Natural killer cell treated with Interleukin-12 subunit alpha and Interleukin-12 subunit beta and Interleukin-15 and Interleukin-18, amount 100 ng/mL, for 72 hours (primary cell): ENCODE data around the gene SMG5. TPM values are rescaled to one million over a fixed set of nuclear protein-coding genes. Genes with fewer than 3 reads are reported as not detected.
A peak's percentile ranks its signal among the peaks of the same experiment; 100 is the strongest.
"Not testable (repeated sequence)": the region's sequence is repeated elsewhere in the genome, so short reads cannot be mapped to it uniquely, and the experiment has no call there.

Experiments used
- ATAC-seq, 2 donors: fragments of 150-1000 bp; cut with Tn5 transposase in 1 of 2; sonication (Bioruptor Pico), chemical (Tn5 transposase) in 1 of 2; 2 replicates each; pipeline ENCODE4 v1.10.0; 2021
- DNase-seq: peaks from one replicate; pipeline ENCODE4 v3.0.0; 2022; ENCODE audit warnings: low spot score
- H3K27ac Mint-ChIP-seq, 2 donors: 1 replicate in 1 of 2; 2 replicates in 1 of 2; pipeline ENCODE4 v1.8.0; 2022; ENCODE audit warnings: mixed read lengths in 2 of 2, mild to moderate bottlenecking in 1 of 2, moderate library complexity in 1 of 2
- H3K27me3 Mint-ChIP-seq, 2 donors: 1 replicate in 1 of 2; 2 replicates in 1 of 2; pipeline ENCODE4 v1.8.0; 2022; ENCODE audit warnings: mixed read lengths in 2 of 2
- H3K36me3 Mint-ChIP-seq: one replicate; pipeline ENCODE4 v1.8.0; 2022; ENCODE audit warnings: mixed read lengths
- H3K4me1 Mint-ChIP-seq, 2 donors: 1 replicate in 1 of 2; 2 replicates in 1 of 2; pipeline ENCODE4 v1.8.0; 2022; ENCODE audit warnings: low read depth in 2 of 2, mixed read lengths in 2 of 2, mild to moderate bottlenecking in 1 of 2
- H3K4me3 Mint-ChIP-seq: one replicate; pipeline ENCODE4 v1.8.0; 2022; ENCODE audit warnings: mixed read lengths
- H3K9me3 Mint-ChIP-seq: 2 replicates; pipeline ENCODE4 v1.8.0; 2022; ENCODE audit warnings: mixed read lengths
- total RNA-seq, 2 donors: library from RNA; stranded (reverse); gene quantifications; one replicate each; pipeline ENCODE4 v1.2.3, GENCODE V29; 2022

The SMG5 gene
- total RNA-seq = 100 to 1,000 TPM in 1 of 2 donors, 10 to 100 TPM in 1; 89.3 to 130 TPM

GRCh38 chr1:156282479-156283222, at the start of gene SMG5:
SMG5 (minus strand) TSS chr1:156282825; CDS start chr1:156282680, 145 bp downstream.
- H3K27ac Mint-ChIP-seq = peak within 1 kb of the TSS; percentile 93 to 98
- peaks cover 35 to 37% of the 10 kb centered on the region in 2 donors for H3K4me1 Mint-ChIP-seq
- peak within 1 kb of the TSS; percentile 99 for H3K4me3 Mint-ChIP-seq
- no peaks in the 10 kb centered on the region for H3K27me3 Mint-ChIP-seq
- ATAC-seq (peak; percentile 93 to 97), DNase-seq (peak; percentile 97)
- no peaks in the 10 kb centered on the region for H3K9me3 Mint-ChIP-seq
- peaks cover 11% of the 10 kb centered on the region for H3K36me3 Mint-ChIP-seq

GRCh38 chr1:156323179-156323578, 40.6 kb upstream of the SMG5 start:
- peaks cover 16% of the 10 kb centered on the region for H3K36me3 Mint-ChIP-seq
- H3K9me3 Mint-ChIP-seq, ATAC-seq, H3K4me1 Mint-ChIP-seq, H3K4me3 Mint-ChIP-seq, DNase-seq, H3K27ac Mint-ChIP-seq, H3K27me3 Mint-ChIP-seq: not testable (repeated sequence)

GRCh38 chr1:156320560-156320959, 37.9 kb upstream of the SMG5 start:
- no peak overlapping the region for H3K4me3 Mint-ChIP-seq
- DNase-seq (no peak), ATAC-seq (no peak)
- no peaks in the 10 kb centered on the region for H3K27me3 Mint-ChIP-seq
- H3K4me1 Mint-ChIP-seq = peaks cover 0 to 6% of the 10 kb centered on the region in 2 donors
- peak overlapping the region in 1 of 2 donors; percentile 11 for H3K27ac Mint-ChIP-seq
- peaks cover 23% of the 10 kb centered on the region for H3K36me3 Mint-ChIP-seq
- H3K9me3 Mint-ChIP-seq = no peaks in the 10 kb centered on the region

GRCh38 chr1:156319664-156320063, 37.0 kb upstream of the SMG5 start:
- Mint-ChIP-seq H3K27me3 (no peaks in the 10 kb centered on the region), H3K9me3 (no peaks in the 10 kb centered on the region), H3K4me1 (peaks cover 0 to 6% of the 10 kb centered on the region in 2 donors), H3K36me3 (peaks cover 28% of the 10 kb centered on the region), H3K4me3 (no peak overlapping the region), H3K27ac (no peak overlapping the region)
- no peak for DNase-seq
- no peak for ATAC-seq

- no peak overlapping the region for H3K27ac Mint-ChIP-seq
- no peak for DNase-seq
- no peaks in the 10 kb centered on the region for H3K9me3 Mint-ChIP-seq
- no peak for ATAC-seq
- H3K4me3 Mint-ChIP-seq = no peak overlapping the region
- peaks cover 0 to 4% of the 10 kb centered on the region in 2 donors for H3K4me1 Mint-ChIP-seq
- H3K36me3 Mint-ChIP-seq = peaks cover 36% of the 10 kb centered on the region
- no peaks in the 10 kb centered on the region for H3K27me3 Mint-ChIP-seq
Observed at GRCh38 chr1:156316909-156317308, 34.3 kb upstream of the SMG5 start.

GRCh38 chr1:156310962-156311361, 28.3 kb upstream of the SMG5 start:
- Mint-ChIP-seq H3K36me3 (peaks cover 41% of the 10 kb centered on the region), H3K9me3 (no peaks in the 10 kb centered on the region), H3K4me3 (no peak overlapping the region), H3K4me1 (peaks cover 0 to 5% of the 10 kb centered on the region in 2 donors), H3K27me3 (no peaks in the 10 kb centered on the region), H3K27ac (no peak overlapping the region)
- ATAC-seq (no peak), DNase-seq (no peak)

- peaks cover 0 to 5% of the 10 kb centered on the region in 2 donors for H3K4me1 Mint-ChIP-seq
- H3K4me3 Mint-ChIP-seq = no peak overlapping the region
- H3K27ac Mint-ChIP-seq = no peak overlapping the region
- no peak for DNase-seq
- ATAC-seq = no peak
- H3K27me3 Mint-ChIP-seq = no peaks in the 10 kb centered on the region
- no peaks in the 10 kb centered on the region for H3K9me3 Mint-ChIP-seq
- peaks cover 25% of the 10 kb centered on the region for H3K36me3 Mint-ChIP-seq
Observed at GRCh38 chr1:156308078-156308477, 25.5 kb upstream of the SMG5 start.

- peaks cover 19% of the 10 kb centered on the region for H3K36me3 Mint-ChIP-seq
- no peaks in the 10 kb centered on the region for H3K27me3 Mint-ChIP-seq
- ATAC-seq (no peak), DNase-seq (no peak)
- peaks cover 0 to 3% of the 10 kb centered on the region in 2 donors for H3K4me1 Mint-ChIP-seq
- no peak overlapping the region for H3K4me3 Mint-ChIP-seq
- no peaks in the 10 kb centered on the region for H3K9me3 Mint-ChIP-seq
- no peak overlapping the region for H3K27ac Mint-ChIP-seq
Observed at GRCh38 chr1:156305215-156305614, 22.6 kb upstream of the SMG5 start.

GRCh38 chr1:156303241-156303640, 20.6 kb upstream of the SMG5 start:
- Mint-ChIP-seq H3K9me3 (no peaks in the 10 kb centered on the region), H3K27ac (no peak overlapping the region), H3K27me3 (no peaks in the 10 kb centered on the region), H3K36me3 (peaks cover 10% of the 10 kb centered on the region), H3K4me3 (no peak overlapping the region), H3K4me1 (no peaks in the 10 kb centered on the region)
- ATAC-seq = no peak
- DNase-seq = no peak

GRCh38 chr1:156298852-156299357, 16.3 kb upstream of the SMG5 start, which contains the start of gene VHLL:
VHLL (minus strand) TSS chr1:156299307; CDS start chr1:156299189, 118 bp downstream.
- DNase-seq (no peak), ATAC-seq (peak in 1 of 2 donors; percentile 16)
- Mint-ChIP-seq H3K27me3 (no peaks in the 10 kb centered on the region), H3K9me3 (no peaks in the 10 kb centered on the region), H3K27ac (no peak within 1 kb of the TSS), H3K4me3 (no peak within 1 kb of the TSS), H3K36me3 (no peaks in the 10 kb centered on the region), H3K4me1 (peaks cover 7 to 12% of the 10 kb centered on the region in 2 donors)

GRCh38 chr1:156295391-156295947, 12.8 kb upstream of the SMG5 start, which contains the start of gene GLMP:
GLMP (minus strand) TSS chr1:156295679; CDS start chr1:156295645, 34 bp downstream.
- peak; percentile 72 to 74 for ATAC-seq

GRCh38 chr1:156293895-156294294, 11.3 kb upstream of the SMG5 start:
- DNase-seq (no peak), ATAC-seq (no peak)
- Mint-ChIP-seq H3K36me3 (no peaks in the 10 kb centered on the region), H3K27me3 (no peaks in the 10 kb centered on the region), H3K27ac (no peak overlapping the region), H3K9me3 (no peaks in the 10 kb centered on the region), H3K4me3 (no peak overlapping the region), H3K4me1 (peaks cover 15 to 21% of the 10 kb centered on the region in 2 donors)

More at GRCh38 chr1:156295391-156295947, 12.8 kb upstream of the SMG5 start, which contains the start of gene GLMP:
- H3K36me3 Mint-ChIP-seq = no peaks in the 10 kb centered on the region
- H3K27ac Mint-ChIP-seq = peak within 1 kb of the TSS; percentile 16 to 82
- no peak for DNase-seq
- H3K27me3 Mint-ChIP-seq = no peaks in the 10 kb centered on the region
- peak within 1 kb of the TSS; percentile 86 for H3K4me3 Mint-ChIP-seq
- no peaks in the 10 kb centered on the region for H3K9me3 Mint-ChIP-seq
- peaks cover 15 to 21% of the 10 kb centered on the region in 2 donors for H3K4me1 Mint-ChIP-seq

- H3K36me3 Mint-ChIP-seq = no peaks in the 10 kb centered on the region
- ATAC-seq (no peak), DNase-seq (no peak)
- H3K27me3 Mint-ChIP-seq = no peaks in the 10 kb centered on the region
- H3K9me3 Mint-ChIP-seq = no peaks in the 10 kb centered on the region
- H3K4me1 Mint-ChIP-seq = peaks cover 15 to 21% of the 10 kb centered on the region in 2 donors
- H3K27ac Mint-ChIP-seq = no peak overlapping the region
- H3K4me3 Mint-ChIP-seq = peak overlapping the region; percentile 35
Observed at GRCh38 chr1:156293098-156293434, 10.4 kb upstream of the SMG5 start.
